GM23338 (cell line): ENCODE data around the gene CMIP. TPM values are rescaled to one million over a fixed set of nuclear protein-coding genes. Genes with fewer than 3 reads are reported as not detected.
A peak's percentile ranks its signal among the peaks of the same experiment; 100 is the strongest.

Experiments used
- ATAC-seq: fragments of 200-7000 bp; cut with Tn5 transposase; 3 replicates; pipeline ENCODE4 v1.9.1; 2020
- DNase-seq: peaks from one replicate; pipeline ENCODE4 v3.0.0-alpha.2; 2015; ENCODE audit warnings: low spot score
- H2AFZ ChIP-seq: fragments of 200-600 bp; sonication (generic); 2 replicates; pipeline ENCODE4 v1.8.0; 2016; ENCODE audit warnings: antibody characterized with exemption, mild to moderate bottlenecking, moderate library complexity
- H3F3A ChIP-seq: fragments of 200-600 bp; sonication (generic); replicated peaks from 2 replicates; pipeline ENCODE4 v1.8.0; 2017; ENCODE audit warnings: antibody characterized with exemption, mixed run types, low read depth
- H3K27ac ChIP-seq: fragments of 200-600 bp; sonication (generic); 2 replicates; pipeline ENCODE4 v1.6.1; 2016; ENCODE audit warnings: low read depth
- H3K27me3 ChIP-seq: fragments of 200-600 bp; sonication (generic); 2 replicates; pipeline ENCODE4 v1.8.0; 2016; ENCODE audit warnings: mild to moderate bottlenecking, mixed run types, moderate library complexity; ENCODE audit not compliant: insufficient read depth
- H3K36me3 ChIP-seq: fragments of 200-600 bp; sonication (generic); 2 replicates; pipeline ENCODE4 v1.8.0; 2016; ENCODE audit warnings: mild to moderate bottlenecking; ENCODE audit not compliant: insufficient read depth
- H3K4me1 ChIP-seq: fragments of 200-600 bp; sonication (generic); 2 replicates; pipeline ENCODE4 v1.8.0; 2016; ENCODE audit warnings: mild to moderate bottlenecking, moderate library complexity; ENCODE audit not compliant: insufficient read depth
- H3K4me2 ChIP-seq: fragments of 200-600 bp; sonication (generic); 2 replicates; pipeline ENCODE4 v1.7.1; 2017; ENCODE audit warnings: mixed run types
- H3K4me3 ChIP-seq: fragments of 200-600 bp; sonication (generic); 2 replicates; pipeline ENCODE4 v1.6.1; 2016; ENCODE audit warnings: mixed run types
- H3K79me2 ChIP-seq: fragments of 200-600 bp; sonication (generic); replicated peaks from 2 replicates; pipeline ENCODE4 v1.8.0; 2017; ENCODE audit warnings: mild to moderate bottlenecking; ENCODE audit not compliant: insufficient read depth
- H3K9me2 ChIP-seq: fragments of 200-600 bp; sonication (generic); 2 replicates; pipeline ENCODE4 v1.8.0; 2017; ENCODE audit not compliant: insufficient read depth
- H4K20me1 ChIP-seq: fragments of 200-600 bp; sonication (generic); replicated peaks from 2 replicates; pipeline ENCODE4 v1.8.0; 2017; ENCODE audit warnings: mild to moderate bottlenecking; ENCODE audit not compliant: insufficient read depth
- H3K27ac Mint-ChIP-seq: 2 replicates; pipeline ENCODE4 v1.8.0; 2020; ENCODE audit warnings: inconsistent platforms, mild to moderate bottlenecking, moderate library complexity, mixed read lengths
- H3K27me3 Mint-ChIP-seq: 3 replicates; pipeline ENCODE4 v1.8.0; 2022; ENCODE audit warnings: low read depth, mild to moderate bottlenecking, moderate library complexity, mixed read lengths, inconsistent platforms; ENCODE audit not compliant: insufficient read depth, poor library complexity
- H3K36me3 Mint-ChIP-seq: 3 replicates; pipeline ENCODE4 v1.8.0; 2021; ENCODE audit warnings: low read depth, mild to moderate bottlenecking, inconsistent platforms, moderate library complexity, mixed read lengths
- H3K4me1 Mint-ChIP-seq: 3 replicates; pipeline ENCODE4 v1.8.0; 2020; ENCODE audit warnings: mild to moderate bottlenecking, inconsistent platforms, mixed read lengths
- H3K4me3 Mint-ChIP-seq: 3 replicates; pipeline ENCODE4 v1.8.0; 2021; ENCODE audit warnings: moderate library complexity, mild to moderate bottlenecking, inconsistent platforms, mixed read lengths
- H3K9me3 Mint-ChIP-seq: 3 replicates; pipeline ENCODE4 v1.8.0; 2020; ENCODE audit warnings: moderate library complexity, mild to moderate bottlenecking, inconsistent platforms, mixed read lengths
- CREB1 ChIP-seq: fragments of 250-450 bp; sonication (Bioruptor Pico); IDR thresholded peaks from 2 replicates; pipeline ENCODE4 v1.5.0; 2020; ENCODE audit warnings: low read depth, mild to moderate bottlenecking, moderate library complexity
- EZH2 ChIP-seq: fragments of 200-600 bp; sonication (generic); IDR thresholded peaks from one replicate; pipeline ENCODE4 v1.8.0; 2017; ENCODE audit warnings: antibody characterized with exemption, mild to moderate bottlenecking, low read depth; ENCODE audit not compliant: unreplicated experiment
- EZH2phosphoT487 ChIP-seq: fragments of 200-600 bp; sonication (generic); IDR thresholded peaks from one replicate; pipeline ENCODE4 v1.8.1; 2018; ENCODE audit warnings: antibody characterized with exemption; ENCODE audit not compliant: unreplicated experiment
- JUNB ChIP-seq: IDR thresholded peaks from one replicate; pipeline ENCODE4 v1.6.1; 2016; ENCODE audit warnings: antibody characterized with exemption; ENCODE audit not compliant: unreplicated experiment
- STAT1 ChIP-seq: IDR thresholded peaks from one replicate; pipeline ENCODE4 v1.6.1; 2016; ENCODE audit warnings: antibody characterized with exemption; ENCODE audit not compliant: unreplicated experiment
- ZNF114 ChIP-seq: fragments of 250-450 bp; sonication (Bioruptor Pico); IDR thresholded peaks from 2 replicates; pipeline ENCODE4 v1.5.0; 2020; ENCODE audit warnings: mild to moderate bottlenecking, moderate library complexity
- polyA plus RNA-seq: library from polyadenylated mRNA; unstranded; fragments of >200 nt; fragmentation: Nextera tagmentation; extraction: Ambion mirVana; gene quantifications from 2 replicates; pipeline ENCODE4 v1.2.1, GENCODE V29; 2016
- total RNA-seq: library from RNA; depleted of rRNA; stranded (reverse); fragments of >200 nt; shearing (Covaris generic); gene quantifications from 2 replicates; pipeline ENCODE4 v1.2.3, GENCODE V29; 2014
- TF ChIP-seq, protein P1 (sequence below): IDR thresholded peaks from one replicate; pipeline ENCODE4 v1.6.1; 2018; ENCODE audit warnings: antibody characterized with exemption; ENCODE audit not compliant: unreplicated experiment
- TF ChIP-seq, protein P2 (sequence below), 2 experiments: fragments of 200-600 bp in 1 of 2; sonication (generic) in 1 of 2; conservative IDR thresholded peaks; 2 replicates each; pipeline versions ENCODE4 v1.5.1 to v1.6.1; 2016 to 2017; ENCODE audit warnings: antibody characterized with exemption in 2 of 2, low read depth in 2 of 2, mild to moderate bottlenecking in 2 of 2, moderate library complexity in 1 of 2
- TF ChIP-seq, protein P3 (sequence below): IDR thresholded peaks from 2 replicates; pipeline ENCODE4 v1.6.1; 2016; ENCODE audit warnings: antibody characterized with exemption

The CMIP gene
- total and polyA plus RNA-seq, 2 experiments from 2014 or later, result 9.5 to 62.3 TPM

DNA sequence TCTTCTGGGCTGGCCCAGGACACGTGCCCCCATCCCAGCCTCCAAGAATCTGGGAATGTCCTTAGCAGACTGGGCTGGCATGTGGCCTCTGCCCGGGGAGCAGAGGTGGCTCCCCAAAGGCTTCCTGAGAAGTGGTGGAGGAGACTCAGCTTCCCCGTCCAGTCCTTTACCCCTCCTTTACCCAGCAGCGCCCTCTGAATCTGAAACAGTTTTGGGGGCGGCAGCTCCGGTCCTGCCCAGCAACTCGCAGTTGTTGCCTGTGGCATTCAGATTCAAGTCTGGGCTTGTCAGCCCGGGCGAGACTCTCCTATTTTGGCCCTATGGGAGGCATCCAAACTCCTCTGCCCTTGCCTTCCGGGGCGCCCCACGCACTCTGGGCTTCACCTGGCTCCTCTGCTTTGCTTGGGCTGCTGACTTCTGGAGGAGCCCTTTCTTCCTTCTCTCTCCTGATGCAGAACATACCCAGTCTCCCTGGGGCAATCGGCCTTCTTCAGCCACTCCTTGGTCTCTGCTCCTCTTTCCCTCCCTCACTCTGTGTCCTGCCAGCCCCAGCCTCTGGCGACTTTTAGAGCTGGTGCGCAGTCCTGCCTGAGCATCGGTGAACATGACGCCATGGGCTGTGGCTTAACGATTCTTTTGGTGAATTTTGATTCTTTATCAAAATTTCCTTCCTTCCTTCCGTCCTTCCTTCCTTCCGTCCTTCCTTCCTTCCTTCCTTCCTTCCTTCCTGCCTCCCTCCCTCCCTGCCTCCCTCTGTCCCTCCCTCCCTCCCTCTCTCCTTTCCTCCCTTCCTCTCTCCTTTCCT lies 55.2 kb downstream of the CMIP start:
- H3K27me3 ChIP-seq, result no peaks in the 10 kb centered on the region
- no peak overlapping the region for H3K4me2 ChIP-seq
- no peaks in the 10 kb centered on the region; the same call in 2 of the 3 replicates for H3K9me3 Mint-ChIP-seq
- peaks cover 10% of the 10 kb centered on the region for H3K27me3 Mint-ChIP-seq
- no peaks in the 10 kb centered on the region for H3K36me3 ChIP-seq
- peaks cover 5% of the 10 kb centered on the region; the same call in 1 of the 2 replicates for H3K4me1 ChIP-seq
- no peaks in the 10 kb centered on the region; the same call in 2 of the 3 replicates for H3K36me3 Mint-ChIP-seq
- H3K27ac ChIP-seq, result peak overlapping the region; percentile 85
- TF ChIP-seq, protein P1, sequence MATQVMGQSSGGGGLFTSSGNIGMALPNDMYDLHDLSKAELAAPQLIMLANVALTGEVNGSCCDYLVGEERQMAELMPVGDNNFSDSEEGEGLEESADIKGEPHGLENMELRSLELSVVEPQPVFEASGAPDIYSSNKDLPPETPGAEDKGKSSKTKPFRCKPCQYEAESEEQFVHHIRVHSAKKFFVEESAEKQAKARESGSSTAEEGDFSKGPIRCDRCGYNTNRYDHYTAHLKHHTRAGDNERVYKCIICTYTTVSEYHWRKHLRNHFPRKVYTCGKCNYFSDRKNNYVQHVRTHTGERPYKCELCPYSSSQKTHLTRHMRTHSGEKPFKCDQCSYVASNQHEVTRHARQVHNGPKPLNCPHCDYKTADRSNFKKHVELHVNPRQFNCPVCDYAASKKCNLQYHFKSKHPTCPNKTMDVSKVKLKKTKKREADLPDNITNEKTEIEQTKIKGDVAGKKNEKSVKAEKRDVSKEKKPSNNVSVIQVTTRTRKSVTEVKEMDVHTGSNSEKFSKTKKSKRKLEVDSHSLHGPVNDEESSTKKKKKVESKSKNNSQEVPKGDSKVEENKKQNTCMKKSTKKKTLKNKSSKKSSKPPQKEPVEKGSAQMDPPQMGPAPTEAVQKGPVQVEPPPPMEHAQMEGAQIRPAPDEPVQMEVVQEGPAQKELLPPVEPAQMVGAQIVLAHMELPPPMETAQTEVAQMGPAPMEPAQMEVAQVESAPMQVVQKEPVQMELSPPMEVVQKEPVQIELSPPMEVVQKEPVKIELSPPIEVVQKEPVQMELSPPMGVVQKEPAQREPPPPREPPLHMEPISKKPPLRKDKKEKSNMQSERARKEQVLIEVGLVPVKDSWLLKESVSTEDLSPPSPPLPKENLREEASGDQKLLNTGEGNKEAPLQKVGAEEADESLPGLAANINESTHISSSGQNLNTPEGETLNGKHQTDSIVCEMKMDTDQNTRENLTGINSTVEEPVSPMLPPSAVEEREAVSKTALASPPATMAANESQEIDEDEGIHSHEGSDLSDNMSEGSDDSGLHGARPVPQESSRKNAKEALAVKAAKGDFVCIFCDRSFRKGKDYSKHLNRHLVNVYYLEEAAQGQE, result no peak
- TF ChIP-seq STAT1, result no peak
- TF ChIP-seq, protein P2, sequence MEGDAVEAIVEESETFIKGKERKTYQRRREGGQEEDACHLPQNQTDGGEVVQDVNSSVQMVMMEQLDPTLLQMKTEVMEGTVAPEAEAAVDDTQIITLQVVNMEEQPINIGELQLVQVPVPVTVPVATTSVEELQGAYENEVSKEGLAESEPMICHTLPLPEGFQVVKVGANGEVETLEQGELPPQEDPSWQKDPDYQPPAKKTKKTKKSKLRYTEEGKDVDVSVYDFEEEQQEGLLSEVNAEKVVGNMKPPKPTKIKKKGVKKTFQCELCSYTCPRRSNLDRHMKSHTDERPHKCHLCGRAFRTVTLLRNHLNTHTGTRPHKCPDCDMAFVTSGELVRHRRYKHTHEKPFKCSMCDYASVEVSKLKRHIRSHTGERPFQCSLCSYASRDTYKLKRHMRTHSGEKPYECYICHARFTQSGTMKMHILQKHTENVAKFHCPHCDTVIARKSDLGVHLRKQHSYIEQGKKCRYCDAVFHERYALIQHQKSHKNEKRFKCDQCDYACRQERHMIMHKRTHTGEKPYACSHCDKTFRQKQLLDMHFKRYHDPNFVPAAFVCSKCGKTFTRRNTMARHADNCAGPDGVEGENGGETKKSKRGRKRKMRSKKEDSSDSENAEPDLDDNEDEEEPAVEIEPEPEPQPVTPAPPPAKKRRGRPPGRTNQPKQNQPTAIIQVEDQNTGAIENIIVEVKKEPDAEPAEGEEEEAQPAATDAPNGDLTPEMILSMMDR (conservative IDR thresholded peaks at IDR 0.05; ENCODE audit: low read depth in 2 of 2), result no peak
- no peak for TF ChIP-seq ZNF114 (CRISPR knock-in tag)
- no peaks in the 10 kb centered on the region for H3F3A ChIP-seq
- H3K4me3 ChIP-seq, result no peak overlapping the region
- no peak overlapping the region for H3K4me3 Mint-ChIP-seq
- no peak overlapping the region for H2AFZ ChIP-seq
- peaks cover 32% of the 10 kb centered on the region for H4K20me1 ChIP-seq
- peaks cover 32% of the 10 kb centered on the region for H3K4me1 Mint-ChIP-seq
- H3K27ac Mint-ChIP-seq, result peak overlapping the region; percentile 50
- H3K9me2 ChIP-seq, result no peaks in the 10 kb centered on the region
- no peak for DNase-seq
- ATAC-seq, result peak; percentile 28
- H3K79me2 ChIP-seq, result peaks cover 77% of the 10 kb centered on the region

DNA sequence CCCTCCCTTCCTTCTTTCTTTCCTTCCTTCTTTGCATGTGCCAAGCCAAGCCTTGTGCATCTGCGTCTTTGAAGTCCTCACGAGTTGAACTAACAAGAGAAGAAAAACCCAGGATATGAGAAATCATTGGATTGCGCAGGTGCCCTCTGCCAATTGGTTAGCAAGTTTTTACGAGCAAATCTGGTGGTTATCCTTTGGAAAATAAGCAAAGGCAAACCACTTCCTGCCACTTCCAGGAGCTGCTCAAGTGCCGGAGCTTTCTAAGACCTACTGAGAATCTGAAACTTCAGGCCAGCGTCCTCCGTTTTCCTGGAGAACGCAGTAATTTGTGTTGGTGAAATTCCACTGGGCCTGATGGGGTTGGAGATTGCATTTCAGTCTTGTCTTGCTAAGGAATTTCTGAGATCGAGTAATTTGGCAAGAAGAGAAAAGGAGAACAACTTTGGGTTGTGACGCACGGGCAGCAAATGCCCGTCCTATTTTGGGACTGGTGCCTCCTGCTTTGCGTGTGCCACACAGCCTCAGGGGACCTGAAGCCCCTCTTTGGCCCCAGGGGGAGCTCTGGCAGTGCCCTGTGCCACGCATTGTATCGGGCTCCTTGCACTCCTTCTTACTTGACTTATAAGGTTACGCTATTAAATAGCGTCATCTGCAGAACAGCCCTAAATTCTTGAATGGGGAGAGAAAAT lies 56.4 kb downstream of the CMIP start:
- Histone ChIP-seq H3K4me2 (no peak overlapping the region), H3K9me2 (no peaks in the 10 kb centered on the region), H4K20me1 (peaks cover 40% of the 10 kb centered on the region), H3K27me3 (no peaks in the 10 kb centered on the region), H3K4me1 (peaks cover 5% of the 10 kb centered on the region; the same call in 1 of the 2 replicates), H3K27ac (peak overlapping the region; percentile 79; the same call in 1 of the 2 replicates), H3K79me2 (peaks cover 77% of the 10 kb centered on the region), H2AFZ (no peak overlapping the region), H3K36me3 (no peaks in the 10 kb centered on the region), H3K4me3 (no peak overlapping the region), H3F3A (no peaks in the 10 kb centered on the region)
- H3K9me3 Mint-ChIP-seq, result no peaks in the 10 kb centered on the region; the same call in 2 of the 3 replicates
- peaks cover 10% of the 10 kb centered on the region for H3K27me3 Mint-ChIP-seq
- DNase-seq (no peak), ATAC-seq (no peak)
- no peaks in the 10 kb centered on the region; the same call in 2 of the 3 replicates for H3K36me3 Mint-ChIP-seq
- H3K4me3 Mint-ChIP-seq, result no peak overlapping the region
- H3K4me1 Mint-ChIP-seq, result peaks cover 39% of the 10 kb centered on the region
- no peak overlapping the region for H3K27ac Mint-ChIP-seq
- TF ChIP-seq, protein P2 (conservative IDR thresholded peaks at IDR 0.05; ENCODE audit: low read depth in 2 of 2), result no peak
- TF ChIP-seq EZH2phosphoT487 (no peak), JUNB (no peak), CREB1 (CRISPR knock-in tag) (no peak), EZH2 (no peak), STAT1 (no peak)
- TF ChIP-seq, protein P3, sequence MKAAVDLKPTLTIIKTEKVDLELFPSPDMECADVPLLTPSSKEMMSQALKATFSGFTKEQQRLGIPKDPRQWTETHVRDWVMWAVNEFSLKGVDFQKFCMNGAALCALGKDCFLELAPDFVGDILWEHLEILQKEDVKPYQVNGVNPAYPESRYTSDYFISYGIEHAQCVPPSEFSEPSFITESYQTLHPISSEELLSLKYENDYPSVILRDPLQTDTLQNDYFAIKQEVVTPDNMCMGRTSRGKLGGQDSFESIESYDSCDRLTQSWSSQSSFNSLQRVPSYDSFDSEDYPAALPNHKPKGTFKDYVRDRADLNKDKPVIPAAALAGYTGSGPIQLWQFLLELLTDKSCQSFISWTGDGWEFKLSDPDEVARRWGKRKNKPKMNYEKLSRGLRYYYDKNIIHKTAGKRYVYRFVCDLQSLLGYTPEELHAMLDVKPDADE, result no peak
